ENCODE results near the gene HAX1.
A peak's percentile ranks its signal among the peaks of the same experiment; 100 is the strongest.
"Not testable (repeated sequence)": the region's sequence is repeated elsewhere in the genome, so short reads cannot be mapped to it uniquely, and the experiment has no call there.

The HAX1 gene

GRCh38 chr1:154272217-154272998 is at the start of gene HAX1:
Gene HAX1 (plus strand): TSS chr1:154272629. CDS start chr1:154272724, 95 bp downstream.
- peak; percentile 93 for DNase-seq (ENCODE audit: low spot score)

GRCh38 chr1:154222918-154223317 is 49.5 kb upstream of the HAX1 start:
- DNase-seq (ENCODE audit: low spot score): no peak

- no peak for DNase-seq (ENCODE audit: low spot score)
Observed at GRCh38 chr1:154223621-154224020, 48.8 kb upstream of the HAX1 start.

- no peak for DNase-seq (ENCODE audit: low spot score)
Observed at GRCh38 chr1:154225370-154225769, 47.1 kb upstream of the HAX1 start.

- not testable (repeated sequence) for DNase-seq (ENCODE audit: low spot score)
Observed at GRCh38 chr1:154231112-154231511, 41.3 kb upstream of the HAX1 start.

- DNase-seq (ENCODE audit: low spot score): not testable (repeated sequence)
Observed at GRCh38 chr1:154233127-154233526, 39.3 kb upstream of the HAX1 start.

GRCh38 chr1:154236855-154237254 is 35.6 kb upstream of the HAX1 start:
- no peak for DNase-seq (ENCODE audit: low spot score)

- DNase-seq (ENCODE audit: low spot score): no peak
Observed at GRCh38 chr1:154237435-154237834, 35.0 kb upstream of the HAX1 start.

GRCh38 chr1:154237880-154238506 is 34.4 kb upstream of the HAX1 start:
- no peak for DNase-seq (ENCODE audit: low spot score)

- no peak for DNase-seq (ENCODE audit: low spot score)
Observed at GRCh38 chr1:154239491-154239890, 32.9 kb upstream of the HAX1 start.

- DNase-seq (ENCODE audit: low spot score): no peak
Observed at GRCh38 chr1:154240294-154240833, 32.1 kb upstream of the HAX1 start.

GRCh38 chr1:154241703-154242351 is 30.6 kb upstream of the HAX1 start:
- DNase-seq (ENCODE audit: low spot score): no peak

- no peak for DNase-seq (ENCODE audit: low spot score)
Observed at GRCh38 chr1:154253671-154254070, 18.8 kb upstream of the HAX1 start.

- DNase-seq (ENCODE audit: low spot score): no peak
Observed at GRCh38 chr1:154256686-154257085, 15.7 kb upstream of the HAX1 start.

- no peak for DNase-seq (ENCODE audit: low spot score)
Observed at GRCh38 chr1:154258784-154259183, 13.6 kb upstream of the HAX1 start.

GRCh38 chr1:154260127-154260526 is 12.3 kb upstream of the HAX1 start:
- DNase-seq (ENCODE audit: low spot score): no peak

- DNase-seq (ENCODE audit: low spot score): no peak
Observed at GRCh38 chr1:154263465-154264332, 8.7 kb upstream of the HAX1 start.

- DNase-seq (ENCODE audit: low spot score): no peak
Observed at GRCh38 chr1:154264454-154264853, 8.0 kb upstream of the HAX1 start.

GRCh38 chr1:154265586-154265985 is 6.8 kb upstream of the HAX1 start:
- no peak for DNase-seq (ENCODE audit: low spot score)

GRCh38 chr1:154270833-154271232 is 1.6 kb upstream of the HAX1 start:
- DNase-seq (ENCODE audit: low spot score): no peak

GRCh38 chr1:154272999-154273563 is 652 bp downstream of the HAX1 start:
- no peak for DNase-seq (ENCODE audit: low spot score)

GRCh38 chr1:154276797-154277196 is 4.4 kb downstream of the HAX1 start:
- DNase-seq (ENCODE audit: low spot score): no peak
